Ishikawa (cell line): ENCODE results near the gene SOX1.

ENCODE experiments used
- CEBPB ChIP-seq: IDR thresholded peaks from 2 replicates; pipeline ENCODE4 v1.6.1; 2012
- CREB1 ChIP-seq: IDR thresholded peaks from 2 replicates; pipeline ENCODE4 v1.6.1; 2012; ENCODE audit warnings: low read depth
- EGR1 ChIP-seq: IDR thresholded peaks from 2 replicates; pipeline ENCODE4 v1.6.1; 2012
- EP300 ChIP-seq: IDR thresholded peaks from 2 replicates; pipeline ENCODE4 v1.6.1; 2012; ENCODE audit warnings: borderline replicate concordance
- FOXM1 ChIP-seq: IDR thresholded peaks from 2 replicates; pipeline ENCODE4 v1.6.1; 2012; ENCODE audit warnings: low read depth, borderline replicate concordance
- MAX ChIP-seq: IDR thresholded peaks from 2 replicates; pipeline ENCODE4 v1.6.1; 2012
- NFIC ChIP-seq: IDR thresholded peaks from 2 replicates; pipeline ENCODE4 v1.6.1; 2012
- RAD21 ChIP-seq: IDR thresholded peaks from 2 replicates; pipeline ENCODE4 v1.6.1; 2012; ENCODE audit warnings: low read depth
- REST ChIP-seq: IDR thresholded peaks from 2 replicates; pipeline ENCODE4 v1.6.1; 2012; ENCODE audit warnings: low read depth, mild to moderate bottlenecking
- TAF1 ChIP-seq: IDR thresholded peaks from 2 replicates; pipeline ENCODE4 v1.6.1; 2012; ENCODE audit warnings: low read depth, mild to moderate bottlenecking
- TCF12 ChIP-seq: IDR thresholded peaks from 2 replicates; pipeline ENCODE4 v1.6.1; 2012; ENCODE audit warnings: low read depth
- TEAD4 ChIP-seq: IDR thresholded peaks from 2 replicates; pipeline ENCODE4 v1.6.1; 2012
- USF1 ChIP-seq: IDR thresholded peaks from 2 replicates; pipeline ENCODE4 v1.6.1; 2012
- YY1 ChIP-seq: IDR thresholded peaks from 2 replicates; pipeline ENCODE4 v1.6.1; 2012; ENCODE audit warnings: low read depth
- ZBTB7A ChIP-seq: IDR thresholded peaks from 2 replicates; pipeline ENCODE4 v1.6.1; 2012; ENCODE audit warnings: low read depth

The SOX1 gene

GRCh38 chr13:112057736-112058518 lies 9.0 kb upstream of the SOX1 start:
- TF ChIP-seq USF1 (no peak), YY1 (no peak), NFIC (no peak), RAD21 (no peak), MAX (no peak), CEBPB (no peak), EGR1 (no peak), EP300 (no peak), TCF12 (no peak), TEAD4 (no peak), REST (no peak), ZBTB7A (no peak), FOXM1 (no peak), CREB1 (no peak)

- TF ChIP-seq YY1 = no peak
- no peak for TF ChIP-seq ZBTB7A
- no peak for TF ChIP-seq FOXM1
- no peak for TF ChIP-seq TEAD4
- no peak for TF ChIP-seq CREB1
- TF ChIP-seq MAX = no peak
- no peak for TF ChIP-seq REST
- TF ChIP-seq CEBPB = no peak
- no peak for TF ChIP-seq NFIC
- no peak for TF ChIP-seq RAD21
- TF ChIP-seq EP300 = no peak
- TF ChIP-seq TCF12 = no peak
- TF ChIP-seq USF1 = no peak
Measured at GRCh38 chr13:112058519-112058873, 8.5 kb upstream of the SOX1 start.

GRCh38 chr13:112058941-112059340 lies 8.0 kb upstream of the SOX1 start:
- TF ChIP-seq EGR1 (no peak), REST (no peak), CREB1 (no peak), NFIC (no peak), TCF12 (no peak), YY1 (no peak), USF1 (no peak), TEAD4 (no peak)

GRCh38 chr13:112059457-112060281 lies 7.3 kb upstream of the SOX1 start:
- TF ChIP-seq CEBPB (no peak), YY1 (no peak), REST (no peak), TEAD4 (no peak), ZBTB7A (no peak), NFIC (no peak), RAD21 (no peak), EGR1 (no peak), TCF12 (no peak), CREB1 (no peak), EP300 (no peak), TAF1 (no peak)
